ENCODE measurements around the gene NADK2. TPM values are rescaled to one million over a fixed set of nuclear protein-coding genes. Genes with fewer than 3 reads are reported as not detected.
"Not testable (repeated sequence)": the region's sequence is repeated elsewhere in the genome, so short reads cannot be mapped to it uniquely, and the experiment has no call there.

The NADK2 gene
- total RNA-seq = 69.0 TPM

- DNase-seq = peak; percentile 99
These were observed at the start of gene NADK2 for GRCh38 chr5:36241631-36242533. Gene NADK2, minus strand, starts transcription at chr5:36241925. Its CDS starts 127 bp downstream, at chr5:36241798.

- DNase-seq = no peak
These were observed 44.3 kb upstream of the NADK2 start for GRCh38 chr5:36285837-36286615.

- DNase-seq = not testable (repeated sequence)
These were observed 42.0 kb upstream of the NADK2 start for GRCh38 chr5:36283775-36284174.

- DNase-seq = no peak
These were observed 39.9 kb upstream of the NADK2 start for GRCh38 chr5:36281626-36282025.

GRCh38 chr5:36279054-36279698, 37.5 kb upstream of the NADK2 start:
- DNase-seq = no peak

- DNase-seq = no peak
These were observed 35.9 kb upstream of the NADK2 start for GRCh38 chr5:36277521-36278176.

GRCh38 chr5:36276864-36277263, 35.1 kb upstream of the NADK2 start:
- DNase-seq = no peak

GRCh38 chr5:36273809-36274526, 32.2 kb upstream of the NADK2 start:
- peak; percentile 61 for DNase-seq

GRCh38 chr5:36272136-36272690, 30.5 kb upstream of the NADK2 start:
- no peak for DNase-seq

- no peak for DNase-seq
These were observed 29.3 kb upstream of the NADK2 start for GRCh38 chr5:36270876-36271575.

GRCh38 chr5:36270175-36270574, 28.4 kb upstream of the NADK2 start:
- no peak for DNase-seq

GRCh38 chr5:36269478-36269877, 27.8 kb upstream of the NADK2 start:
- DNase-seq = no peak

GRCh38 chr5:36267905-36268304, 26.2 kb upstream of the NADK2 start:
- DNase-seq = no peak

- no peak for DNase-seq
These were observed 22.6 kb upstream of the NADK2 start for GRCh38 chr5:36264202-36264760.

- no peak for DNase-seq
These were observed 19.5 kb upstream of the NADK2 start for GRCh38 chr5:36261186-36261585.

GRCh38 chr5:36253575-36253974, 11.8 kb upstream of the NADK2 start:
- no peak for DNase-seq

GRCh38 chr5:36252722-36253365, 11.1 kb upstream of the NADK2 start:
- DNase-seq = no peak

GRCh38 chr5:36251218-36251617, 9.5 kb upstream of the NADK2 start:
- DNase-seq = no peak

GRCh38 chr5:36250427-36250826, 8.7 kb upstream of the NADK2 start:
- DNase-seq = no peak
